ENCODE data around the gene SPIRE1. TPM values are rescaled to one million over a fixed set of nuclear protein-coding genes. Genes with fewer than 3 reads are reported as not detected.

The SPIRE1 gene
- total and polyA plus RNA-seq, 4 donors: 0.29 to 5.7 (median 3.2) TPM

DNA sequence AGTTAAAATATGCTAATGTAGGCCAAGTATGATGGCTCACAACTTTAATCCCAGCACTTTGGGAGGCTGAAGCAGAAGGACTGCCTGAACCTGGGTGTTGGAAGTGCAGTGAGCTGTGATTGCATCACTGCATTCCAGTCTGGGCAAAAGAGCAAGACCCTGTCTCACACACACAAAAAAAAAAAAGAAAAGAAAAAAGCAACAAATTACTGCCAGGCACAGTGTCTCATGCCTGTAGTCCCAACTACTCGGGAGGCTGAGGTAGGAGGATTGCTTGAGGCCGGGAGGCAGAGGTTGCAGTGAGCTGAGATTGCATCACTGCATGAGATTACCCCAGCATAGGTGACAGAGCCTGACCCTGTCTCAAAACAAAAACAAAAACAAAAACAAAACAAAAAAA is 139.6 kb downstream of the SPIRE1 start (continued):
- TF ChIP-seq EGR1 (IDR thresholded peaks at IDR 0.05; ENCODE audit: low read depth in 2 of 2): no peak
- no peak for TF ChIP-seq HNF4G (IDR thresholded peaks at IDR 0.05)
- TF ChIP-seq FOXA1 (IDR thresholded peaks at IDR 0.05): no peak
- TF ChIP-seq TAF1 (conservative IDR thresholded peaks at IDR 0.05): no peak

DNA sequence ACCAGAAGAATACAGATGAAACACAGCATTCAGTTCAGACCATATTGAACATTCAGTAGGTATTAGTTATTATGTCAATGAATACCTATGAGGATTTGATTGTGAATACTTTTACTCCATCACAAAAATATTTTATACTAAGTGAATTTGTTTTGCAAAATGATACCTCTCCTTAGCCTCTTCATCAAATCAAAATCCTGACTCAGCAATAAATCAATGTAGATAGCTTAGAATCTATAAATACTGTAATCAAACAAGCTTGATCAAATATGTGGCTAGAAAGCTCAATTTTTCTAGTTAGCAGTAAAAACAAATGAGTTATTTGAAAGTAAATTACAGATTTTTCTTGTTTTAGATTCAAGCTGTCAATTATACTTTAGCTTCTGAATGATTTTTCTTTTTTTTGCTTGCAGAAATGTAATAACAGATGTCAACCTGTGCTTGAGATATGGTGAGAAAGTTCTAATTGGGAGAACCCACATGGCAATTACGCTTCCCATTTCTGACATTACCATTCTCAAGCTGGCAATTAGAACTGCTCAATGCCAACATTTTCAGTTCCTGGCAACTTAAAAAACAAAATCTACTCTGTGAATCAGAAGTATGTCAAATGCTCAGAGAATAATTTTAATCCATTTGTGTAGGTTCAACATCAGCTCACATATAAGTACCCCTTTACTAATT is 140.6 kb downstream of the SPIRE1 start:
- 99% methylated on average over 1 of the region's 1 CpG for WGBS

DNA sequence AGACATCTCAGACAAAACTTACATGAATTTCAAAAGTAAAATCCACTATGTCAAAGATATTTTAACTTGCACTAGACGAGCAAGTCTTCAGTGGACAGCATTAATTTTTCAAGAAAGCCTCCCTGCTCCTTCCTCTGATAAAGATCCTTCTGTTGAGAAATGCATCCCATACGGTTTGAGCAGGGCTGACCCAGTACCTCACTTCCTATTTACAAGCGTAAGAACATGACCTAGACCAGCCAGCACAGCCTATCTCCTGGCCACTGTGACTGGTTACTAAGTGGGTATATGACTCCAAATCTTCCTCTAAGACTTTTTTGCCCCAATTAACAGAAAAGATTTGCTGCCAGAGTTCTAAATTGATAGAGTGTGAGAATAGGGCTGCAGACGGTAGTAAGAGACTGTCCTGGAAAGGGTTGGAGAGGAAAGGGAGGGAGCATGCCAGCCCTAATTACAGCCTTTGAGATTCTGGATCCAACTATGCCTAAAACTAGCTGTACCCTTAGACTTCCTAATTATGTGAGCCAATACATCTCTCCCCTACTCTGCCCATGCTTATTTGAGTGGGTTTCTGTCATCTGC is 141.8 kb downstream of the SPIRE1 start:
- H3K27ac ChIP-seq (ENCODE audit: low read depth in 1 of 2, low read length in 2 of 2): no peak overlapping the region
- no peak for TF ChIP-seq RXRA (IDR thresholded peaks at IDR 0.05)
- TF ChIP-seq, protein P1, sequence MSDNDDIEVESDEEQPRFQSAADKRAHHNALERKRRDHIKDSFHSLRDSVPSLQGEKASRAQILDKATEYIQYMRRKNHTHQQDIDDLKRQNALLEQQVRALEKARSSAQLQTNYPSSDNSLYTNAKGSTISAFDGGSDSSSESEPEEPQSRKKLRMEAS (IDR thresholded peaks at IDR 0.05): no peak
- TF ChIP-seq SP1 (IDR thresholded peaks at IDR 0.05): no peak
- TF ChIP-seq TAF1 (conservative IDR thresholded peaks at IDR 0.05): no peak
- TF ChIP-seq YY1 (IDR thresholded peaks at IDR 0.05): no peak
- TF ChIP-seq GABPA (IDR thresholded peaks at IDR 0.05 in 1 of 2, conservative IDR thresholded peaks at IDR 0.05 in 1 of 2): no peak
- TF ChIP-seq HNF4G (IDR thresholded peaks at IDR 0.05): no peak
- TF ChIP-seq, protein P2, sequence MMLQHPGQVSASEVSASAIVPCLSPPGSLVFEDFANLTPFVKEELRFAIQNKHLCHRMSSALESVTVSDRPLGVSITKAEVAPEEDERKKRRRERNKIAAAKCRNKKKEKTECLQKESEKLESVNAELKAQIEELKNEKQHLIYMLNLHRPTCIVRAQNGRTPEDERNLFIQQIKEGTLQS (IDR thresholded peaks at IDR 0.05): no peak
- TF ChIP-seq, protein P3, sequence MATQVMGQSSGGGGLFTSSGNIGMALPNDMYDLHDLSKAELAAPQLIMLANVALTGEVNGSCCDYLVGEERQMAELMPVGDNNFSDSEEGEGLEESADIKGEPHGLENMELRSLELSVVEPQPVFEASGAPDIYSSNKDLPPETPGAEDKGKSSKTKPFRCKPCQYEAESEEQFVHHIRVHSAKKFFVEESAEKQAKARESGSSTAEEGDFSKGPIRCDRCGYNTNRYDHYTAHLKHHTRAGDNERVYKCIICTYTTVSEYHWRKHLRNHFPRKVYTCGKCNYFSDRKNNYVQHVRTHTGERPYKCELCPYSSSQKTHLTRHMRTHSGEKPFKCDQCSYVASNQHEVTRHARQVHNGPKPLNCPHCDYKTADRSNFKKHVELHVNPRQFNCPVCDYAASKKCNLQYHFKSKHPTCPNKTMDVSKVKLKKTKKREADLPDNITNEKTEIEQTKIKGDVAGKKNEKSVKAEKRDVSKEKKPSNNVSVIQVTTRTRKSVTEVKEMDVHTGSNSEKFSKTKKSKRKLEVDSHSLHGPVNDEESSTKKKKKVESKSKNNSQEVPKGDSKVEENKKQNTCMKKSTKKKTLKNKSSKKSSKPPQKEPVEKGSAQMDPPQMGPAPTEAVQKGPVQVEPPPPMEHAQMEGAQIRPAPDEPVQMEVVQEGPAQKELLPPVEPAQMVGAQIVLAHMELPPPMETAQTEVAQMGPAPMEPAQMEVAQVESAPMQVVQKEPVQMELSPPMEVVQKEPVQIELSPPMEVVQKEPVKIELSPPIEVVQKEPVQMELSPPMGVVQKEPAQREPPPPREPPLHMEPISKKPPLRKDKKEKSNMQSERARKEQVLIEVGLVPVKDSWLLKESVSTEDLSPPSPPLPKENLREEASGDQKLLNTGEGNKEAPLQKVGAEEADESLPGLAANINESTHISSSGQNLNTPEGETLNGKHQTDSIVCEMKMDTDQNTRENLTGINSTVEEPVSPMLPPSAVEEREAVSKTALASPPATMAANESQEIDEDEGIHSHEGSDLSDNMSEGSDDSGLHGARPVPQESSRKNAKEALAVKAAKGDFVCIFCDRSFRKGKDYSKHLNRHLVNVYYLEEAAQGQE (IDR thresholded peaks at IDR 0.05): no peak
- no peak for TF ChIP-seq JUND (IDR thresholded peaks at IDR 0.05)
- TF ChIP-seq HNF4A (conservative IDR thresholded peaks at IDR 0.05): no peak
- TF ChIP-seq RAD21 (IDR thresholded peaks at IDR 0.05): no peak
- no peak for TF ChIP-seq FOXA2 (IDR thresholded peaks at IDR 0.05)
- no peak for TF ChIP-seq NR2F2 (IDR thresholded peaks at IDR 0.05)
- TF ChIP-seq FOXA1 (IDR thresholded peaks at IDR 0.05): no peak
- TF ChIP-seq, protein P4, sequence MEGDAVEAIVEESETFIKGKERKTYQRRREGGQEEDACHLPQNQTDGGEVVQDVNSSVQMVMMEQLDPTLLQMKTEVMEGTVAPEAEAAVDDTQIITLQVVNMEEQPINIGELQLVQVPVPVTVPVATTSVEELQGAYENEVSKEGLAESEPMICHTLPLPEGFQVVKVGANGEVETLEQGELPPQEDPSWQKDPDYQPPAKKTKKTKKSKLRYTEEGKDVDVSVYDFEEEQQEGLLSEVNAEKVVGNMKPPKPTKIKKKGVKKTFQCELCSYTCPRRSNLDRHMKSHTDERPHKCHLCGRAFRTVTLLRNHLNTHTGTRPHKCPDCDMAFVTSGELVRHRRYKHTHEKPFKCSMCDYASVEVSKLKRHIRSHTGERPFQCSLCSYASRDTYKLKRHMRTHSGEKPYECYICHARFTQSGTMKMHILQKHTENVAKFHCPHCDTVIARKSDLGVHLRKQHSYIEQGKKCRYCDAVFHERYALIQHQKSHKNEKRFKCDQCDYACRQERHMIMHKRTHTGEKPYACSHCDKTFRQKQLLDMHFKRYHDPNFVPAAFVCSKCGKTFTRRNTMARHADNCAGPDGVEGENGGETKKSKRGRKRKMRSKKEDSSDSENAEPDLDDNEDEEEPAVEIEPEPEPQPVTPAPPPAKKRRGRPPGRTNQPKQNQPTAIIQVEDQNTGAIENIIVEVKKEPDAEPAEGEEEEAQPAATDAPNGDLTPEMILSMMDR (IDR thresholded peaks at IDR 0.05; ENCODE audit: low read depth, low read length, missing input control): no peak
- TF ChIP-seq EGR1 (IDR thresholded peaks at IDR 0.05; ENCODE audit: low read depth in 2 of 2): no peak
- TF ChIP-seq, protein P5, sequence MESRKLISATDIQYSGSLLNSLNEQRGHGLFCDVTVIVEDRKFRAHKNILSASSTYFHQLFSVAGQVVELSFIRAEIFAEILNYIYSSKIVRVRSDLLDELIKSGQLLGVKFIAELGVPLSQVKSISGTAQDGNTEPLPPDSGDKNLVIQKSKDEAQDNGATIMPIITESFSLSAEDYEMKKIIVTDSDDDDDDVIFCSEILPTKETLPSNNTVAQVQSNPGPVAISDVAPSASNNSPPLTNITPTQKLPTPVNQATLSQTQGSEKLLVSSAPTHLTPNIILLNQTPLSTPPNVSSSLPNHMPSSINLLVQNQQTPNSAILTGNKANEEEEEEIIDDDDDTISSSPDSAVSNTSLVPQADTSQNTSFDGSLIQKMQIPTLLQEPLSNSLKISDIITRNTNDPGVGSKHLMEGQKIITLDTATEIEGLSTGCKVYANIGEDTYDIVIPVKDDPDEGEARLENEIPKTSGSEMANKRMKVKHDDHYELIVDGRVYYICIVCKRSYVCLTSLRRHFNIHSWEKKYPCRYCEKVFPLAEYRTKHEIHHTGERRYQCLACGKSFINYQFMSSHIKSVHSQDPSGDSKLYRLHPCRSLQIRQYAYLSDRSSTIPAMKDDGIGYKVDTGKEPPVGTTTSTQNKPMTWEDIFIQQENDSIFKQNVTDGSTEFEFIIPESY (IDR thresholded peaks at IDR 0.05): no peak

More for the DNA sequence above, 140.6 kb downstream of the SPIRE1 start:
- Histone ChIP-seq H3K27ac (ENCODE audit: low read depth in 1 of 2, low read length in 2 of 2) (no peak overlapping the region), H3K36me3 (ENCODE audit: control insufficient read depth in 4 of 4, insufficient read depth in 3 of 4, low read depth in 1 of 4, low read length in 3 of 4) (no peaks in the 10 kb centered on the region), H3K4me3 (ENCODE audit: low read depth in 1 of 3, low read length in 3 of 3) (no peak overlapping the region), H3K9me3 (ENCODE audit: control insufficient read depth in 4 of 4, low read length in 3 of 4) (no peaks in the 10 kb centered on the region), H3K9ac (ENCODE audit: low read depth in 1 of 2, low read length in 2 of 2) (no peak overlapping the region), H3K4me1 (ENCODE audit: control insufficient read depth in 4 of 4, insufficient read depth in 4 of 4, low read length in 3 of 4) (no peaks in the 10 kb centered on the region), H3K27me3 (ENCODE audit: control insufficient read depth in 4 of 4, insufficient read depth in 4 of 4, low read length in 3 of 4) (no peaks in the 10 kb centered on the region)
- DNase-seq (ENCODE audit: low spot score): no peak
- TF ChIP-seq, protein P4 (IDR thresholded peaks at IDR 0.05; ENCODE audit: low read depth, low read length, missing input control): no peak
- TF ChIP-seq JUND (IDR thresholded peaks at IDR 0.05) (no peak), HNF4A (conservative IDR thresholded peaks at IDR 0.05) (no peak)

More for the DNA sequence above, 141.8 kb downstream of the SPIRE1 start:
- no peak overlapping the region for H3K9ac ChIP-seq (ENCODE audit: low read depth in 1 of 2, low read length in 2 of 2)
- no peak for DNase-seq (ENCODE audit: low spot score)
- 70% methylated on average over 4 of the region's 4 CpGs for WGBS
- no peaks in the 10 kb centered on the region for H3K9me3 ChIP-seq (ENCODE audit: control insufficient read depth in 4 of 4, low read length in 3 of 4)
- no peak overlapping the region for H3K4me3 ChIP-seq (ENCODE audit: low read depth in 1 of 3, low read length in 3 of 3)
- H3K4me1 ChIP-seq (ENCODE audit: control insufficient read depth in 4 of 4, insufficient read depth in 4 of 4, low read length in 3 of 4): no peaks in the 10 kb centered on the region
- H3K27me3 ChIP-seq (ENCODE audit: control insufficient read depth in 4 of 4, insufficient read depth in 4 of 4, low read length in 3 of 4): no peaks in the 10 kb centered on the region
- no peaks in the 10 kb centered on the region for H3K36me3 ChIP-seq (ENCODE audit: control insufficient read depth in 4 of 4, insufficient read depth in 3 of 4, low read depth in 1 of 4, low read length in 3 of 4)
